ENCODE measurements around the gene LASP1NB.

The LASP1NB gene

GRCh38 chr17:38893607-38894006, 31.8 kb upstream of the LASP1NB start:
- Mint-ChIP-seq H3K27me3 (ENCODE audit: low read depth) (no peaks in the 10 kb centered on the region), H3K4me3 (no peak overlapping the region), H3K36me3 (ENCODE audit: low read depth) (peaks cover 33% of the 10 kb centered on the region), H3K9me3 (no peaks in the 10 kb centered on the region), H3K27ac (no peak overlapping the region), H3K4me1 (peaks cover 16% of the 10 kb centered on the region)
- TF ChIP-seq, protein P1, sequence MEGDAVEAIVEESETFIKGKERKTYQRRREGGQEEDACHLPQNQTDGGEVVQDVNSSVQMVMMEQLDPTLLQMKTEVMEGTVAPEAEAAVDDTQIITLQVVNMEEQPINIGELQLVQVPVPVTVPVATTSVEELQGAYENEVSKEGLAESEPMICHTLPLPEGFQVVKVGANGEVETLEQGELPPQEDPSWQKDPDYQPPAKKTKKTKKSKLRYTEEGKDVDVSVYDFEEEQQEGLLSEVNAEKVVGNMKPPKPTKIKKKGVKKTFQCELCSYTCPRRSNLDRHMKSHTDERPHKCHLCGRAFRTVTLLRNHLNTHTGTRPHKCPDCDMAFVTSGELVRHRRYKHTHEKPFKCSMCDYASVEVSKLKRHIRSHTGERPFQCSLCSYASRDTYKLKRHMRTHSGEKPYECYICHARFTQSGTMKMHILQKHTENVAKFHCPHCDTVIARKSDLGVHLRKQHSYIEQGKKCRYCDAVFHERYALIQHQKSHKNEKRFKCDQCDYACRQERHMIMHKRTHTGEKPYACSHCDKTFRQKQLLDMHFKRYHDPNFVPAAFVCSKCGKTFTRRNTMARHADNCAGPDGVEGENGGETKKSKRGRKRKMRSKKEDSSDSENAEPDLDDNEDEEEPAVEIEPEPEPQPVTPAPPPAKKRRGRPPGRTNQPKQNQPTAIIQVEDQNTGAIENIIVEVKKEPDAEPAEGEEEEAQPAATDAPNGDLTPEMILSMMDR (IDR thresholded peaks at IDR 0.05; ENCODE audit: unreplicated experiment in 3 of 3), result no peak

DNA sequence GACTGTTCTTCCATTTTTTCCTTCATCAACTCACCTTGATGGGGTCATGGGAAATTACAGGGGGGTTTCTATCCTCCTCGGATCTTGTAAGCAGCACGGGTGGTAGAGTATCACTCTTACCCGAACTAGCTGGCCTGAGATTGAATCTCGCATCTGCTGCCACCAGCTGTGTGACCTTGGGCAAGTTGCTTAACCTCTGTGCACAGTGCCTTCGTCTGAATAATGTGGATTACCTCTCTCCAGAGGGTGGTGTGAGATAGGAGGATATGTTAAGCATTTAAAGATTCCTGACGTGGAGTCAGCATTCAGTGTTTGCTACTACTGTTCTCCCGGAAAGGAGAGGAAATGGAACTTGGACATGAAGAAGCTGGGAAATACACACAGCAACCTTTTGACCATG, 31.1 kb upstream of the LASP1NB start:
- Mint-ChIP-seq H3K4me3 (no peak overlapping the region), H3K27ac (no peak overlapping the region), H3K36me3 (ENCODE audit: low read depth) (peaks cover 38% of the 10 kb centered on the region), H3K27me3 (ENCODE audit: low read depth) (no peaks in the 10 kb centered on the region), H3K4me1 (peaks cover 19% of the 10 kb centered on the region), H3K9me3 (no peaks in the 10 kb centered on the region)
- TF ChIP-seq, protein P1 (IDR thresholded peaks at IDR 0.05; ENCODE audit: unreplicated experiment in 3 of 3), result no peak

DNA sequence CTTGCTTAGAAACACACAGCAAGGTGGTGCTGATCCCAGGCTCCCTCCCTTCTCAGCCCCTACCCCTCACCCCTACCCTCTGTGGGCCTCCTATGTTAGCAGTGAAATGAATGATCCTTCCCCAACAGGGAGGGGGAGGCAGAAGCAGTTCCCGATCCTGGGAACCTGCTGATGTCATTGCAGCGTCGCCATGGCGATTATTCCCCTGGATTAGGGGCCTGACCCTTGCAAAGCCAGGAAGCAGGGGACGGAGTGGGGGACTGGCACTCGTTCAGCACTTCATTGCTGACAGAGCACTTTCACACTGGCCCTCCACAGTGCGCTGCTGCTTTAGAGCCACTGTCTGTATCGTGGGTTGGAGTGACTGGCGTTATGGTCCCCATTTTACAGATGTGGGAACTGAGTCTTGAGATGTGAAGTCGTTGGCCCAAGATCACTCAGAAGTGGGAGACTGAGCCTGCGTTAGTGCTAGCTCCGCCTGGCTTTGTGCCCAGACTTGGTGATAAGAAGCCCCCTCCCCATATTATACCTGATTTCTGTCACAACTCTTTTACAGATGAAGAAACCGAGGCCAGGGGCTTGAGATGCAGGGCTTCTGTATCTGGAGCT, 29.0 kb upstream of the LASP1NB start:
- peaks cover 41% of the 10 kb centered on the region for H3K36me3 Mint-ChIP-seq (ENCODE audit: low read depth)

GRCh38 chr17:38897176-38897575, 28.2 kb upstream of the LASP1NB start:
- Mint-ChIP-seq H3K9me3 (no peaks in the 10 kb centered on the region), H3K4me3 (no peak overlapping the region), H3K27ac (peak overlapping the region in 1 of 3 experiments; percentile 54)

More for the DNA sequence above, 29.0 kb upstream of the LASP1NB start:
- TF ChIP-seq, protein P1 (IDR thresholded peaks at IDR 0.05; ENCODE audit: unreplicated experiment in 3 of 3), result no peak
- Mint-ChIP-seq H3K4me1 (peaks cover 24% of the 10 kb centered on the region), H3K4me3 (no peak overlapping the region), H3K27ac (peak overlapping the region in 1 of 3 experiments; percentile 65), H3K27me3 (ENCODE audit: low read depth) (no peaks in the 10 kb centered on the region), H3K9me3 (no peaks in the 10 kb centered on the region)

GRCh38 chr17:38897671-38898290, 27.6 kb upstream of the LASP1NB start:
- Mint-ChIP-seq H3K4me3 (no peak overlapping the region), H3K36me3 (ENCODE audit: low read depth) (peaks cover 37% of the 10 kb centered on the region), H3K27me3 (ENCODE audit: low read depth) (no peaks in the 10 kb centered on the region), H3K27ac (peak overlapping the region; percentile 48 to 68 (median 54)), H3K9me3 (no peaks in the 10 kb centered on the region), H3K4me1 (peaks cover 24% of the 10 kb centered on the region)
- TF ChIP-seq, protein P1 (IDR thresholded peaks at IDR 0.05; ENCODE audit: unreplicated experiment in 3 of 3), result no peak

More at GRCh38 chr17:38897176-38897575, 28.2 kb upstream of the LASP1NB start:
- TF ChIP-seq, protein P1 (IDR thresholded peaks at IDR 0.05; ENCODE audit: unreplicated experiment in 3 of 3), result no peak
- H3K27me3 Mint-ChIP-seq (ENCODE audit: low read depth), result no peaks in the 10 kb centered on the region
- peaks cover 36% of the 10 kb centered on the region for H3K36me3 Mint-ChIP-seq (ENCODE audit: low read depth)
- peaks cover 24% of the 10 kb centered on the region for H3K4me1 Mint-ChIP-seq

GRCh38 chr17:38898291-38898679, 27.1 kb upstream of the LASP1NB start:
- H3K4me1 Mint-ChIP-seq, result peaks cover 24% of the 10 kb centered on the region
- H3K27ac Mint-ChIP-seq, result peak overlapping the region; percentile 48 to 68 (median 54)
- H3K36me3 Mint-ChIP-seq (ENCODE audit: low read depth), result peaks cover 41% of the 10 kb centered on the region
- no peak overlapping the region for H3K4me3 Mint-ChIP-seq
- TF ChIP-seq, protein P1 (IDR thresholded peaks at IDR 0.05; ENCODE audit: unreplicated experiment in 3 of 3), result no peak
- no peaks in the 10 kb centered on the region for H3K27me3 Mint-ChIP-seq (ENCODE audit: low read depth)
- no peaks in the 10 kb centered on the region for H3K9me3 Mint-ChIP-seq
